Measurements from ENCODE around the gene MTHFD1L. TPM values are rescaled to one million over a fixed set of nuclear protein-coding genes. Genes with fewer than 3 reads are reported as not detected.

The MTHFD1L gene
- total RNA-seq, 1 donor from 2014 or later = 53.2 TPM

DNA sequence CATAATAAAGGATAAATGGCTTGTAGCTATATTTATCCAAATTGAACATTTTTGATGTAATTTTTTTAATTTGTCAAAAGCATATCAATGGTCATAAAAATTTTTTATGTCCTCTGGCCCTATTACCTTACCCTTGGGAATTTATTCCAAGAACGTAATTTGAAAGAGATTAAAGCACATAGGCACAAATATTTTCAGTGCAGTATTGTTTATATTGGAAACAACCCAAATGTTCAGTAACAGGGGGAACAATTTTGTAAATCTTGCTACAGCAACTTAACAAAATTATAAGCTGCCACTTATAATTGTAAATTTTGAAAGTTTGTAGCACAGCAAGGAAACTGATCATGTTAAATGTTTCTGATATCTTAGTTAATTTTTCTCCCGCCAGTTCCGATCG, 142.4 kb downstream of the MTHFD1L start:
- TF ChIP-seq, protein P1, sequence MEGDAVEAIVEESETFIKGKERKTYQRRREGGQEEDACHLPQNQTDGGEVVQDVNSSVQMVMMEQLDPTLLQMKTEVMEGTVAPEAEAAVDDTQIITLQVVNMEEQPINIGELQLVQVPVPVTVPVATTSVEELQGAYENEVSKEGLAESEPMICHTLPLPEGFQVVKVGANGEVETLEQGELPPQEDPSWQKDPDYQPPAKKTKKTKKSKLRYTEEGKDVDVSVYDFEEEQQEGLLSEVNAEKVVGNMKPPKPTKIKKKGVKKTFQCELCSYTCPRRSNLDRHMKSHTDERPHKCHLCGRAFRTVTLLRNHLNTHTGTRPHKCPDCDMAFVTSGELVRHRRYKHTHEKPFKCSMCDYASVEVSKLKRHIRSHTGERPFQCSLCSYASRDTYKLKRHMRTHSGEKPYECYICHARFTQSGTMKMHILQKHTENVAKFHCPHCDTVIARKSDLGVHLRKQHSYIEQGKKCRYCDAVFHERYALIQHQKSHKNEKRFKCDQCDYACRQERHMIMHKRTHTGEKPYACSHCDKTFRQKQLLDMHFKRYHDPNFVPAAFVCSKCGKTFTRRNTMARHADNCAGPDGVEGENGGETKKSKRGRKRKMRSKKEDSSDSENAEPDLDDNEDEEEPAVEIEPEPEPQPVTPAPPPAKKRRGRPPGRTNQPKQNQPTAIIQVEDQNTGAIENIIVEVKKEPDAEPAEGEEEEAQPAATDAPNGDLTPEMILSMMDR (IDR thresholded peaks at IDR 0.05; ENCODE audit: insufficient read depth, low read length, severe bottlenecking) = no peak
- Histone ChIP-seq H3K27me3 (ENCODE audit: control insufficient read depth, insufficient read depth, low read length) (no peaks in the 10 kb centered on the region), H3K36me3 (ENCODE audit: control insufficient read depth, insufficient read depth, low read length) (no peaks in the 10 kb centered on the region), H3K4me3 (ENCODE audit: low read depth, low read length) (no peak overlapping the region)
- no peak for FAIRE-seq
- no peak for DNase-seq (ENCODE audit: low read depth)

GRCh38 chr6:151008425-151008824, 142.9 kb downstream of the MTHFD1L start:
- Histone ChIP-seq H3K27me3 (ENCODE audit: control insufficient read depth, insufficient read depth, low read length) (no peaks in the 10 kb centered on the region), H3K36me3 (ENCODE audit: control insufficient read depth, insufficient read depth, low read length) (no peaks in the 10 kb centered on the region), H3K4me3 (ENCODE audit: low read depth, low read length) (no peak overlapping the region)
- FAIRE-seq (no peak), DNase-seq (ENCODE audit: low read depth) (no peak)
- TF ChIP-seq, protein P1 (IDR thresholded peaks at IDR 0.05; ENCODE audit: insufficient read depth, low read length, severe bottlenecking) = no peak

DNA sequence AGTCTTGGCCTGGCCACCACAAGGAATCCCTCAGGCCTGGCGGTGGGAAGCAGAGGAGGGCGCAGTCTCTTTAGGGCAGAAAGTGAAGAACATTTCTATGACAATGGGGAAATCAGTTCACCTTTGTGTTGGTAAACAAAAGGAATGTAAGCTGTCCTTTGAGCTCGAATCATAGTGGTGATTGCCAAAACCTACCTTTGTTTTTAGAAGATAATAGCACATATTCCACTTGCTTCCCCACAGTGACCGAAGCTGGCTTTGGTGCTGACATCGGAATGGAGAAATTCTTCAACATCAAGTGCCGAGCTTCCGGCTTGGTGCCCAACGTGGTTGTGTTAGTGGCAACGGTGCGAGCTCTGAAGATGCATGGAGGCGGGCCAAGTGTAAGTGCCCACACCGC, 144.1 kb downstream of the MTHFD1L start:
- DNase-seq (ENCODE audit: low read depth) = no peak
- H3K36me3 ChIP-seq (ENCODE audit: control insufficient read depth, insufficient read depth, low read length) = peaks cover under 1% of the 10 kb centered on the region
- H3K27me3 ChIP-seq (ENCODE audit: control insufficient read depth, insufficient read depth, low read length) = no peaks in the 10 kb centered on the region
- FAIRE-seq = no peak
- H3K4me3 ChIP-seq (ENCODE audit: low read depth, low read length) = no peak overlapping the region
- TF ChIP-seq, protein P1 (IDR thresholded peaks at IDR 0.05; ENCODE audit: insufficient read depth, low read length, severe bottlenecking) = no peak

- TF ChIP-seq, protein P1 (IDR thresholded peaks at IDR 0.05; ENCODE audit: insufficient read depth, low read length, severe bottlenecking) = no peak
- FAIRE-seq (no peak), DNase-seq (ENCODE audit: low read depth) (no peak)
- H3K4me3 ChIP-seq (ENCODE audit: low read depth, low read length) = no peak overlapping the region
- no peaks in the 10 kb centered on the region for H3K27me3 ChIP-seq (ENCODE audit: control insufficient read depth, insufficient read depth, low read length)
- peaks cover 3% of the 10 kb centered on the region for H3K36me3 ChIP-seq (ENCODE audit: control insufficient read depth, insufficient read depth, low read length)
These were observed 144.6 kb downstream of the MTHFD1L start for GRCh38 chr6:151010071-151010470.

DNA sequence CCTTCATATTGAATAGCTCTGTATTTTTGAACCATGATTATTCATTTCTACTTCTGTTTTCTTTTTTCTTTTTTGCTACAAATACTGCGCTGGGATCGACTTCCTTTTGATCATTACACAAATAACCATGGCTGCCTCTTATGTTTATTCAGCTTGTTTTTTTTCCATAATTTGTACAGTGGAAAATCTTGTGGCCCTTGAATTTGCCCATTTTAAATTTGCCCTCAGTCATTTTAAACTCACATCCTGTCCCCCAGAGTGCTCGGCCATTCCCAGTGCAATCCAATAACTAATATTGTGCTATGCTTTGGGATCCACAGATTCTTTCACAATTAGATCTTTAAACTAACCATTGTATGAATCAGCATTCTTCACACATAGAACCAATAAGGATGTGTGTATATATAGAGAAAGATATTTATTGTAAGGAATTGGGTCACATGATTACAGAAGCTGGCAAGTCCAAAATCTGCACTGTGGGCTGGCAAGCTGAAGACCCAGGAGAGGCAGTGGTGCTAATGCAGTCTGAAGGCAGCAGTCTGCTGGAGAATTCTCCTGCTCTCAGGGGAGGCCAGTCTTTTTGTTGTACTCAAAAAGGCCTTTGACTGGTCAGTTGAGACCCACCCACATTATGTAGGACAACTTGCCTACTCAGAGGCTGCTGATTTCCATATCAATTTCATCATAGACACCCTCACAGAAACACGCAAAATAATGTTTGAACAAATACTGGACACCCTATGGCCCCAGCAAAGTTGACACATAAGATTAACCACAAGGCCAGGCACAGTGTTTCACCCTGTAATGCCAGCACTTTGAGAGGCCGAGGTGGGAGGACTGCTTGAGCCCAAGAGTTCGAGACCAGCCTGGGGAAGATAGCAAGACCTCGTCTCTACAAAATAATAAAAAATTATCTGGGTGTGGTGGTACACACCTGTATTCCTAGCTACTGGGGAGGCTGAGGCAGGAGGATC, 147.1 kb downstream of the MTHFD1L start:
- FAIRE-seq = no peak
- TF ChIP-seq, protein P1 (IDR thresholded peaks at IDR 0.05; ENCODE audit: insufficient read depth, low read length, severe bottlenecking) = no peak
- H3K4me3 ChIP-seq (ENCODE audit: low read depth, low read length) = no peak overlapping the region
- H3K36me3 ChIP-seq (ENCODE audit: control insufficient read depth, insufficient read depth, low read length) = peaks cover 9% of the 10 kb centered on the region
- DNase-seq (ENCODE audit: low read depth) = no peak
- H3K27me3 ChIP-seq (ENCODE audit: control insufficient read depth, insufficient read depth, low read length) = no peaks in the 10 kb centered on the region
